Measurements from ENCODE around the gene ITPKB. TPM values are rescaled to one million over a fixed set of nuclear protein-coding genes. Genes with fewer than 3 reads are reported as not detected.

The ITPKB gene
- total and polyA plus RNA-seq, 2 of the 13 experiments (the other 11 are each of a cell fraction or from before 2014, with no cell fraction given): not detected

- WGBS (ENCODE audit: low lambda C conversion rate): 55% methylated on average over 7 of the region's 7 CpGs
- no peaks in the 10 kb centered on the region for H3K4me1 ChIP-seq (ENCODE audit: insufficient read depth, low read length)
- H3K36me3 ChIP-seq (replicated peaks in 1 of 2; ENCODE audit: control insufficient read depth in 1 of 2, insufficient read depth in 2 of 2, low read length in 2 of 2): no peaks in the 10 kb centered on the region
- H3K9me3 ChIP-seq (ENCODE audit: low read length): no peaks in the 10 kb centered on the region
- no peak for ATAC-seq
- in situ Hi-C loops (cut with HindIII; ENCODE audit: extremely low pct_ligation_motif_present, low pct_unique_long_range_greater_than_20kb) (no loop called here), intact Hi-C loops (cut with micrococcal nuclease; ENCODE audit: unreplicated experiment) (no loop called here)
- no peak overlapping the region for H3K4me3 ChIP-seq (replicated peaks in 1 of 3; ENCODE audit: insufficient read depth in 1 of 3, low read depth in 2 of 3, low read length in 3 of 3)
- H3K27me3 ChIP-seq (ENCODE audit: control insufficient read depth in 1 of 2, insufficient read depth in 2 of 2, low read length in 2 of 2): peaks cover 2 to 31% of the 10 kb centered on the region in 2 experiments; a peak in 4 of 5 replicates
- H3K27ac ChIP-seq (ENCODE audit: extremely low read length, insufficient read depth, low read length): no peak overlapping the region
- H4K20me1 ChIP-seq (ENCODE audit: insufficient read depth, low read length): no peaks in the 10 kb centered on the region
- H3K4me2 ChIP-seq (ENCODE audit: low read depth, low read length): no peak overlapping the region
- BruUV-seq (replicated peaks): no TSS peak
- H3K79me2 ChIP-seq (ENCODE audit: insufficient read depth, low read length): no peaks in the 10 kb centered on the region
- ChIA-PET CTCF (ENCODE audit: low intra/inter-chr PET ratio, low total read pairs) (no interaction called here), POLR2A (no interaction called here)
- DNase-seq (ENCODE audit: low spot score): no peak
- H2AFZ ChIP-seq (ENCODE audit: low read length): no peak overlapping the region
- no peak overlapping the region for H3K9ac ChIP-seq (ENCODE audit: insufficient read depth, low read depth, low read length)
- FAIRE-seq: no peak
- TF ChIP-seq ZNF597 (CRISPR knock-in tag; IDR thresholded peaks at IDR 0.05) (no peak), ZFP37 (CRISPR knock-in tag; IDR thresholded peaks at IDR 0.05; ENCODE audit: borderline replicate concordance) (no peak), HDAC6 (IDR thresholded peaks at IDR 0.05; ENCODE audit: low read depth, low read length) (no peak), TERF1 (CRISPR knock-in tag; IDR thresholded peaks at IDR 0.05) (no peak), ZNF543 (CRISPR knock-in tag; IDR thresholded peaks at IDR 0.05) (no peak), NONO (IDR thresholded peaks at IDR 0.05) (no peak), NONO (CRISPR knock-in tag; conservative IDR thresholded peaks at IDR 0.05) (no peak), SNAPC4 (CRISPR knock-in tag; IDR thresholded peaks at IDR 0.05) (no peak), POGK (CRISPR knock-in tag; conservative IDR thresholded peaks at IDR 0.05) (no peak), ARID5B (CRISPR knock-in tag; IDR thresholded peaks at IDR 0.05) (no peak), MAFG (CRISPR knock-in tag; IDR thresholded peaks at IDR 0.05) (no peak)
Measured at GRCh38 chr1:226699166-226699565, 39.9 kb downstream of the ITPKB start.
